ENCODE results near the gene LRRFIP1.
A peak's percentile ranks its signal among the peaks of the same experiment; 100 is the strongest.

LRRFIP1 gene

GRCh38 chr2:237693291-237693994 lies 66.1 kb downstream of the LRRFIP1 start:
- Histone ChIP-seq H2BK120ac (ENCODE audit: low read depth, low read length) (no peak overlapping the region), H3K9ac (ENCODE audit: low read depth, low read length, poor library complexity) (no peak overlapping the region), H2AK5ac (ENCODE audit: low read depth, low read length) (no peak overlapping the region), H2BK5ac (ENCODE audit: low read length) (no peak overlapping the region), H3K27ac (replicated peaks; ENCODE audit: low read length) (no peak overlapping the region), H2BK12ac (ENCODE audit: low read length) (no peak overlapping the region), H3K4me3 (ENCODE audit: low read length in 2 of 2) (peak overlapping the region in 1 of 2 donors; percentile 78), H3K27me3 (ENCODE audit: control insufficient read depth in 3 of 3, insufficient read depth in 3 of 3, low read depth in 1 of 3, low read length in 3 of 3) (peaks cover 0 to 23% (median 6%) of the 10 kb centered on the region in 3 experiments), H4K91ac (ENCODE audit: low read depth, low read length, poor library complexity) (no peak overlapping the region), H3K79me1 (ENCODE audit: low read depth, low read length) (no peaks in the 10 kb centered on the region), H3K4me2 (ENCODE audit: insufficient read depth, low read length, poor library complexity, severe bottlenecking) (no peak overlapping the region), H2BK15ac (ENCODE audit: low read length) (no peak overlapping the region), H3K23ac (ENCODE audit: low read depth, low read length, poor library complexity) (no peak overlapping the region), H3K14ac (ENCODE audit: low read length) (no peak overlapping the region), H2AFZ (ENCODE audit: low read length) (no peak overlapping the region), H4K8ac (ENCODE audit: low read depth, low read length) (no peak overlapping the region), H3K9me3 (replicated peaks in 1 of 2; ENCODE audit: control insufficient read depth in 2 of 2, insufficient read depth in 1 of 2, low read depth in 1 of 2, low read length in 2 of 2) (no peaks in the 10 kb centered on the region), H3K4me1 (ENCODE audit: control insufficient read depth in 2 of 2, insufficient read depth in 1 of 2, low read depth in 1 of 2, low read length in 2 of 2) (peaks cover 4 to 20% of the 10 kb centered on the region in 2 donors), H3K36me3 (replicated peaks in 1 of 2; ENCODE audit: control insufficient read depth in 2 of 2, insufficient read depth in 2 of 2, low read length in 2 of 2) (no peaks in the 10 kb centered on the region), H3K4ac (ENCODE audit: low read length) (no peak overlapping the region), H3K18ac (ENCODE audit: low read length) (no peak overlapping the region)
- DNase-seq (ENCODE audit: low spot score), result no peak
- WGBS, 2 donors (ENCODE audit: extremely low coverage in 2 of 2, insufficient read length in 2 of 2, insufficient replicate concordance in 1 of 2), result no CpG with 5 or more reads among the region's 6 CpGs

GRCh38 chr2:237694415-237695194 lies 67.2 kb downstream of the LRRFIP1 start:
- Histone ChIP-seq H3K18ac (ENCODE audit: low read length) (no peak overlapping the region), H3K9me3 (replicated peaks in 1 of 2; ENCODE audit: control insufficient read depth in 2 of 2, insufficient read depth in 1 of 2, low read depth in 1 of 2, low read length in 2 of 2) (no peaks in the 10 kb centered on the region), H4K91ac (ENCODE audit: low read depth, low read length, poor library complexity) (no peak overlapping the region), H2AFZ (ENCODE audit: low read length) (no peak overlapping the region), H3K79me1 (ENCODE audit: low read depth, low read length) (no peaks in the 10 kb centered on the region), H3K27me3 (ENCODE audit: control insufficient read depth in 3 of 3, insufficient read depth in 3 of 3, low read depth in 1 of 3, low read length in 3 of 3) (peaks cover 0 to 23% (median 6%) of the 10 kb centered on the region in 3 experiments), H3K4me3 (ENCODE audit: low read length in 2 of 2) (no peak overlapping the region), H3K4me1 (ENCODE audit: control insufficient read depth in 2 of 2, insufficient read depth in 1 of 2, low read depth in 1 of 2, low read length in 2 of 2) (peaks cover 4 to 20% of the 10 kb centered on the region in 2 donors), H2BK120ac (ENCODE audit: low read depth, low read length) (no peak overlapping the region), H3K4me2 (ENCODE audit: insufficient read depth, low read length, poor library complexity, severe bottlenecking) (no peak overlapping the region), H3K9ac (ENCODE audit: low read depth, low read length, poor library complexity) (no peak overlapping the region), H3K4ac (ENCODE audit: low read length) (no peak overlapping the region), H3K14ac (ENCODE audit: low read length) (no peak overlapping the region), H2BK12ac (ENCODE audit: low read length) (no peak overlapping the region), H2AK5ac (ENCODE audit: low read depth, low read length) (no peak overlapping the region), H3K23ac (ENCODE audit: low read depth, low read length, poor library complexity) (no peak overlapping the region), H4K8ac (ENCODE audit: low read depth, low read length) (no peak overlapping the region), H3K27ac (replicated peaks; ENCODE audit: low read length) (no peak overlapping the region), H2BK5ac (ENCODE audit: low read length) (no peak overlapping the region), H2BK15ac (ENCODE audit: low read length) (no peak overlapping the region), H3K36me3 (replicated peaks in 1 of 2; ENCODE audit: control insufficient read depth in 2 of 2, insufficient read depth in 2 of 2, low read length in 2 of 2) (no peaks in the 10 kb centered on the region)
- WGBS, 2 donors (ENCODE audit: extremely low coverage in 2 of 2, insufficient read length in 2 of 2, insufficient replicate concordance in 1 of 2), result no CpG with 5 or more reads among the region's 15 CpGs
- no peak for DNase-seq (ENCODE audit: low spot score)

GRCh38 chr2:237695201-237695780 lies 67.9 kb downstream of the LRRFIP1 start:
- Histone ChIP-seq H3K27ac (replicated peaks; ENCODE audit: low read length) (no peak overlapping the region), H2BK15ac (ENCODE audit: low read length) (no peak overlapping the region), H3K4me3 (ENCODE audit: low read length in 2 of 2) (no peak overlapping the region), H2BK5ac (ENCODE audit: low read length) (no peak overlapping the region), H3K18ac (ENCODE audit: low read length) (no peak overlapping the region), H3K9me3 (replicated peaks in 1 of 2; ENCODE audit: control insufficient read depth in 2 of 2, insufficient read depth in 1 of 2, low read depth in 1 of 2, low read length in 2 of 2) (no peaks in the 10 kb centered on the region), H3K4ac (ENCODE audit: low read length) (no peak overlapping the region), H3K36me3 (replicated peaks in 1 of 2; ENCODE audit: control insufficient read depth in 2 of 2, insufficient read depth in 2 of 2, low read length in 2 of 2) (no peaks in the 10 kb centered on the region), H3K27me3 (ENCODE audit: control insufficient read depth in 3 of 3, insufficient read depth in 3 of 3, low read depth in 1 of 3, low read length in 3 of 3) (peaks cover 0 to 23% (median 6%) of the 10 kb centered on the region in 3 experiments), H3K4me2 (ENCODE audit: insufficient read depth, low read length, poor library complexity, severe bottlenecking) (no peak overlapping the region), H2BK12ac (ENCODE audit: low read length) (no peak overlapping the region), H3K23ac (ENCODE audit: low read depth, low read length, poor library complexity) (no peak overlapping the region), H3K9ac (ENCODE audit: low read depth, low read length, poor library complexity) (no peak overlapping the region), H3K4me1 (ENCODE audit: control insufficient read depth in 2 of 2, insufficient read depth in 1 of 2, low read depth in 1 of 2, low read length in 2 of 2) (peaks cover 4 to 25% of the 10 kb centered on the region in 2 donors), H4K8ac (ENCODE audit: low read depth, low read length) (no peak overlapping the region), H3K14ac (ENCODE audit: low read length) (no peak overlapping the region), H2AFZ (ENCODE audit: low read length) (no peak overlapping the region), H4K91ac (ENCODE audit: low read depth, low read length, poor library complexity) (no peak overlapping the region), H2BK120ac (ENCODE audit: low read depth, low read length) (no peak overlapping the region), H2AK5ac (ENCODE audit: low read depth, low read length) (no peak overlapping the region), H3K79me1 (ENCODE audit: low read depth, low read length) (peaks cover 3% of the 10 kb centered on the region)
- DNase-seq (ENCODE audit: low spot score), result no peak
- WGBS, 2 donors (ENCODE audit: extremely low coverage in 2 of 2, insufficient read length in 2 of 2, insufficient replicate concordance in 1 of 2), result no CpG with 5 or more reads among the region's 7 CpGs

- DNase-seq (ENCODE audit: low spot score), result no peak
- Histone ChIP-seq H3K9ac (ENCODE audit: low read depth, low read length, poor library complexity) (no peak overlapping the region), H2BK12ac (ENCODE audit: low read length) (no peak overlapping the region), H3K4ac (ENCODE audit: low read length) (no peak overlapping the region), H3K27ac (replicated peaks; ENCODE audit: low read length) (no peak overlapping the region), H3K4me3 (ENCODE audit: low read length in 2 of 2) (no peak overlapping the region), H4K8ac (ENCODE audit: low read depth, low read length) (no peak overlapping the region), H2AFZ (ENCODE audit: low read length) (no peak overlapping the region), H3K4me1 (ENCODE audit: control insufficient read depth in 2 of 2, insufficient read depth in 1 of 2, low read depth in 1 of 2, low read length in 2 of 2) (peaks cover 5 to 31% of the 10 kb centered on the region in 2 donors), H2BK15ac (ENCODE audit: low read length) (no peak overlapping the region), H3K79me1 (ENCODE audit: low read depth, low read length) (peaks cover 3% of the 10 kb centered on the region), H3K9me3 (replicated peaks in 1 of 2; ENCODE audit: control insufficient read depth in 2 of 2, insufficient read depth in 1 of 2, low read depth in 1 of 2, low read length in 2 of 2) (no peaks in the 10 kb centered on the region), H3K23ac (ENCODE audit: low read depth, low read length, poor library complexity) (no peak overlapping the region), H3K36me3 (replicated peaks in 1 of 2; ENCODE audit: control insufficient read depth in 2 of 2, insufficient read depth in 2 of 2, low read length in 2 of 2) (no peaks in the 10 kb centered on the region), H3K14ac (ENCODE audit: low read length) (no peak overlapping the region), H2AK5ac (ENCODE audit: low read depth, low read length) (no peak overlapping the region), H3K18ac (ENCODE audit: low read length) (no peak overlapping the region), H4K91ac (ENCODE audit: low read depth, low read length, poor library complexity) (no peak overlapping the region), H2BK120ac (ENCODE audit: low read depth, low read length) (no peak overlapping the region), H2BK5ac (ENCODE audit: low read length) (no peak overlapping the region), H3K4me2 (ENCODE audit: insufficient read depth, low read length, poor library complexity, severe bottlenecking) (no peak overlapping the region), H3K27me3 (ENCODE audit: control insufficient read depth in 3 of 3, insufficient read depth in 3 of 3, low read depth in 1 of 3, low read length in 3 of 3) (peaks cover 0 to 23% (median 6%) of the 10 kb centered on the region in 3 experiments)
- no CpG with 5 or more reads among the region's 5 CpGs for WGBS, 2 donors (ENCODE audit: extremely low coverage in 2 of 2, insufficient read length in 2 of 2, insufficient replicate concordance in 1 of 2)
These were observed 69.1 kb downstream of the LRRFIP1 start for GRCh38 chr2:237696461-237696860.
